HG03025 (cell line): ENCODE data around the gene RPS19BP1.
"Not testable (repeated sequence)": the region's sequence is repeated elsewhere in the genome, so short reads cannot be mapped to it uniquely, and the experiment has no call there.

Experiments used
- ATAC-seq: cut with Tn5 transposase; IDR thresholded peaks from one replicate; pipeline ENCODE4 v1.9.1; 2021; ENCODE audit warnings: mild to moderate bottlenecking, moderate library complexity; ENCODE audit not compliant: unreplicated experiment, low FRiP score

RPS19BP1 gene

GRCh38 chr22:39529487-39529851 is 3.1 kb downstream of the RPS19BP1 start:
- no peak for ATAC-seq

GRCh38 chr22:39528681-39529486 is 3.7 kb downstream of the RPS19BP1 start:
- no peak for ATAC-seq

- ATAC-seq, result no peak
These were observed 4.4 kb downstream of the RPS19BP1 start for GRCh38 chr22:39528080-39528661.

- no peak for ATAC-seq
These were observed 5.0 kb downstream of the RPS19BP1 start for GRCh38 chr22:39527481-39527961.

- no peak for ATAC-seq
These were observed 5.8 kb downstream of the RPS19BP1 start for GRCh38 chr22:39526736-39527171.

GRCh38 chr22:39525658-39525975 is 6.9 kb downstream of the RPS19BP1 start:
- ATAC-seq, result no peak

GRCh38 chr22:39524753-39525657 is 7.5 kb downstream of the RPS19BP1 start:
- ATAC-seq, result no peak

GRCh38 chr22:39524089-39524752 is 8.3 kb downstream of the RPS19BP1 start:
- no peak for ATAC-seq

- ATAC-seq, result no peak
These were observed 9.8 kb downstream of the RPS19BP1 start for GRCh38 chr22:39522567-39523300.

GRCh38 chr22:39522091-39522490 is 10.5 kb downstream of the RPS19BP1 start:
- ATAC-seq, result not testable (repeated sequence)

GRCh38 chr22:39521106-39521885 is 11.3 kb downstream of the RPS19BP1 start:
- ATAC-seq, result peak; percentile 9

GRCh38 chr22:39520226-39521105 is 12.1 kb downstream of the RPS19BP1 start, which contains the start of gene ATF4:
ATF4 (plus strand) TSS chr22:39520562; CDS start chr22:39521446, 884 bp downstream.
- peak; percentile 38 for ATAC-seq

- peak; percentile 59 for ATAC-seq
These were observed 12.8 kb downstream of the RPS19BP1 start for GRCh38 chr22:39519681-39520225.

GRCh38 chr22:39518996-39519680 is 13.4 kb downstream of the RPS19BP1 start:
- no peak for ATAC-seq

- no peak for ATAC-seq
These were observed 14.3 kb downstream of the RPS19BP1 start for GRCh38 chr22:39518144-39518786.

GRCh38 chr22:39517470-39517869 is 15.1 kb downstream of the RPS19BP1 start:
- no peak for ATAC-seq
